ENCODE data around the gene E2F1.

The E2F1 gene

GRCh38 chr20:33680686-33681085 lies 5.5 kb downstream of the E2F1 start:
- no peak overlapping the region for H4K91ac ChIP-seq (ENCODE audit: low read length)
- H3K18ac ChIP-seq (ENCODE audit: low read depth in 1 of 2, low read length in 2 of 2): no peak overlapping the region
- peaks cover 3 to 7% of the 10 kb centered on the region in 2 experiments for H3K36me3 ChIP-seq (ENCODE audit: control insufficient read depth in 1 of 2, insufficient read depth in 2 of 2, low read depth in 1 of 2, low read length in 2 of 2)
- H3K4me3 ChIP-seq (ENCODE audit: insufficient read depth in 1 of 2, low read depth in 1 of 2, low read length in 2 of 2): no peak overlapping the region
- H3K9me3 ChIP-seq (ENCODE audit: control insufficient read depth, low read length): no peaks in the 10 kb centered on the region
- H2BK15ac ChIP-seq (ENCODE audit: low read depth, poor library complexity, severe bottlenecking): no peak overlapping the region
- no peak overlapping the region for H3K27ac ChIP-seq (ENCODE audit: low read length, poor library complexity, severe bottlenecking)
- peaks cover 21% of the 10 kb centered on the region for H3K4me1 ChIP-seq (ENCODE audit: control insufficient read depth, insufficient read depth, low read depth, low read length)
- 93% methylated on average over 1 of the region's 2 CpGs for WGBS
- H3K4me2 ChIP-seq (ENCODE audit: low read length, poor library complexity, severe bottlenecking): no peak overlapping the region
- H2BK120ac ChIP-seq (ENCODE audit: low read depth, low read length): no peak overlapping the region
- no peak overlapping the region for H2BK5ac ChIP-seq (ENCODE audit: low read depth, low read length, poor library complexity, severe bottlenecking)
- H3K27me3 ChIP-seq (ENCODE audit: control insufficient read depth in 1 of 2, insufficient read depth in 1 of 2, low read length in 2 of 2): no peaks in the 10 kb centered on the region
- H3K9ac ChIP-seq (ENCODE audit: low read length): no peak overlapping the region
- no peak for DNase-seq
- no peak overlapping the region for H4K8ac ChIP-seq (ENCODE audit: low read length)
- H2AK5ac ChIP-seq (ENCODE audit: low read length, severe bottlenecking): no peak overlapping the region
- no peak overlapping the region for H2AFZ ChIP-seq (ENCODE audit: low read depth, low read length)
- H2BK12ac ChIP-seq (ENCODE audit: low read length in 2 of 2): no peak overlapping the region
- H3K79me1 ChIP-seq (replicated peaks; ENCODE audit: low read length, poor library complexity, severe bottlenecking): peaks cover 18% of the 10 kb centered on the region
- H3K14ac ChIP-seq (ENCODE audit: low read length in 2 of 2): no peak overlapping the region
- H3K4ac ChIP-seq (ENCODE audit: low read depth in 1 of 2, low read length in 2 of 2): no peak overlapping the region
- H3K23ac ChIP-seq (ENCODE audit: low read length in 2 of 2): no peak overlapping the region

GRCh38 chr20:33679758-33680485 lies 6.3 kb downstream of the E2F1 start:
- Histone ChIP-seq H4K91ac (ENCODE audit: low read length) (no peak overlapping the region), H3K4me2 (ENCODE audit: low read length, poor library complexity, severe bottlenecking) (no peak overlapping the region), H2BK5ac (ENCODE audit: low read depth, low read length, poor library complexity, severe bottlenecking) (no peak overlapping the region), H3K4ac (ENCODE audit: low read depth in 1 of 2, low read length in 2 of 2) (no peak overlapping the region), H2AFZ (ENCODE audit: low read depth, low read length) (no peak overlapping the region), H2BK12ac (ENCODE audit: low read length in 2 of 2) (no peak overlapping the region), H3K23ac (ENCODE audit: low read length in 2 of 2) (no peak overlapping the region), H3K27me3 (ENCODE audit: control insufficient read depth in 1 of 2, insufficient read depth in 1 of 2, low read length in 2 of 2) (no peaks in the 10 kb centered on the region), H2BK15ac (ENCODE audit: low read depth, poor library complexity, severe bottlenecking) (no peak overlapping the region), H3K4me3 (ENCODE audit: insufficient read depth in 1 of 2, low read depth in 1 of 2, low read length in 2 of 2) (no peak overlapping the region), H2BK120ac (ENCODE audit: low read depth, low read length) (no peak overlapping the region), H3K9me3 (ENCODE audit: control insufficient read depth, low read length) (no peaks in the 10 kb centered on the region), H3K4me1 (ENCODE audit: control insufficient read depth, insufficient read depth, low read depth, low read length) (peaks cover 17% of the 10 kb centered on the region), H3K9ac (ENCODE audit: low read length) (no peak overlapping the region), H4K8ac (ENCODE audit: low read length) (no peak overlapping the region), H3K14ac (ENCODE audit: low read length in 2 of 2) (no peak overlapping the region), H3K36me3 (ENCODE audit: control insufficient read depth in 1 of 2, insufficient read depth in 2 of 2, low read depth in 1 of 2, low read length in 2 of 2) (peaks cover 3 to 7% of the 10 kb centered on the region in 2 experiments), H3K27ac (ENCODE audit: low read length, poor library complexity, severe bottlenecking) (no peak overlapping the region), H3K18ac (ENCODE audit: low read depth in 1 of 2, low read length in 2 of 2) (no peak overlapping the region), H2AK5ac (ENCODE audit: low read length, severe bottlenecking) (no peak overlapping the region), H3K79me1 (replicated peaks; ENCODE audit: low read length, poor library complexity, severe bottlenecking) (peaks cover 18% of the 10 kb centered on the region)
- DNase-seq: no peak
- 96% methylated on average over 20 of the region's 20 CpGs for WGBS

GRCh38 chr20:33677991-33678702 lies 8.0 kb downstream of the E2F1 start:
- Histone ChIP-seq H2BK120ac (ENCODE audit: low read depth, low read length) (no peak overlapping the region), H2BK15ac (ENCODE audit: low read depth, poor library complexity, severe bottlenecking) (no peak overlapping the region), H3K27me3 (ENCODE audit: control insufficient read depth in 1 of 2, insufficient read depth in 1 of 2, low read length in 2 of 2) (no peaks in the 10 kb centered on the region), H3K27ac (ENCODE audit: low read length, poor library complexity, severe bottlenecking) (no peak overlapping the region), H2AK5ac (ENCODE audit: low read length, severe bottlenecking) (no peak overlapping the region), H3K4me1 (ENCODE audit: control insufficient read depth, insufficient read depth, low read depth, low read length) (peaks cover 19% of the 10 kb centered on the region), H3K36me3 (ENCODE audit: control insufficient read depth in 1 of 2, insufficient read depth in 2 of 2, low read depth in 1 of 2, low read length in 2 of 2) (peaks cover 3 to 7% of the 10 kb centered on the region in 2 experiments), H3K4ac (ENCODE audit: low read depth in 1 of 2, low read length in 2 of 2) (no peak overlapping the region), H3K18ac (ENCODE audit: low read depth in 1 of 2, low read length in 2 of 2) (no peak overlapping the region), H3K9me3 (ENCODE audit: control insufficient read depth, low read length) (no peaks in the 10 kb centered on the region), H2BK5ac (ENCODE audit: low read depth, low read length, poor library complexity, severe bottlenecking) (no peak overlapping the region), H3K9ac (ENCODE audit: low read length) (peak overlapping the region; percentile 22), H4K91ac (ENCODE audit: low read length) (peak overlapping the region; percentile 22), H3K14ac (ENCODE audit: low read length in 2 of 2) (no peak overlapping the region), H2BK12ac (ENCODE audit: low read length in 2 of 2) (no peak overlapping the region), H3K4me2 (ENCODE audit: low read length, poor library complexity, severe bottlenecking) (no peak overlapping the region), H4K8ac (ENCODE audit: low read length) (no peak overlapping the region), H3K4me3 (ENCODE audit: insufficient read depth in 1 of 2, low read depth in 1 of 2, low read length in 2 of 2) (no peak overlapping the region), H2AFZ (ENCODE audit: low read depth, low read length) (no peak overlapping the region), H3K79me1 (replicated peaks; ENCODE audit: low read length, poor library complexity, severe bottlenecking) (peaks cover 11% of the 10 kb centered on the region), H3K23ac (ENCODE audit: low read length in 2 of 2) (no peak overlapping the region)
- WGBS: 96% methylated on average over 15 of the region's 15 CpGs
- no peak for DNase-seq
